H9 (cell line): ENCODE data around the gene ISYNA1. TPM values are rescaled to one million over a fixed set of nuclear protein-coding genes. Genes with fewer than 3 reads are reported as not detected.

Experiments
- DNase-seq: peaks from one replicate; pipeline ENCODE4 v3.0.0-alpha.2; 2017
- H2AFZ ChIP-seq: one replicate; pipeline ENCODE4 v1.6.1; 2013; ENCODE audit warnings: mild to moderate bottlenecking, low read length, control low read depth, moderate library complexity
- H2AK5ac ChIP-seq: 2 replicates; pipeline ENCODE4 v1.6.1; 2013; ENCODE audit warnings: low read length, control low read depth, mixed read lengths; ENCODE audit not compliant: insufficient read length
- H2BK120ac ChIP-seq: one replicate; pipeline ENCODE4 v1.6.1; 2013; ENCODE audit warnings: low read depth, mild to moderate bottlenecking, low read length, control low read depth, inconsistent platforms; ENCODE audit not compliant: poor library complexity, severe bottlenecking
- H2BK12ac ChIP-seq: 2 replicates; pipeline ENCODE4 v1.6.1; 2013; ENCODE audit warnings: low read length, control low read depth, mixed read lengths, low read depth; ENCODE audit not compliant: insufficient read length
- H2BK15ac ChIP-seq: 2 replicates; pipeline ENCODE4 v1.6.1; 2013; ENCODE audit warnings: low read depth, low read length, control low read depth
- H2BK20ac ChIP-seq: one replicate; pipeline ENCODE4 v1.6.1; 2013; ENCODE audit warnings: low read depth, mild to moderate bottlenecking, low read length, control low read depth, inconsistent platforms; ENCODE audit not compliant: poor library complexity, severe bottlenecking
- H2BK5ac ChIP-seq: 2 replicates; pipeline ENCODE4 v1.6.1; 2013; ENCODE audit warnings: low read length, control low read depth, mixed read lengths; ENCODE audit not compliant: insufficient read length
- H3K14ac ChIP-seq: 2 replicates; pipeline ENCODE4 v1.6.1; 2013; ENCODE audit warnings: low read length, control low read depth; ENCODE audit not compliant: insufficient read depth
- H3K18ac ChIP-seq: 2 replicates; pipeline ENCODE4 v1.6.1; 2013; ENCODE audit warnings: low read depth, mild to moderate bottlenecking, mixed read lengths, low read length, control low read depth; ENCODE audit not compliant: insufficient read length
- H3K23ac ChIP-seq: 2 replicates; pipeline ENCODE4 v1.6.1; 2013; ENCODE audit warnings: low read length, control low read depth, mixed read lengths, low read depth; ENCODE audit not compliant: insufficient read length
- H3K23me2 ChIP-seq: 2 replicates; pipeline ENCODE4 v1.6.1; 2013; ENCODE audit warnings: low read depth, mild to moderate bottlenecking, mixed read lengths, low read length, control low read depth; ENCODE audit not compliant: insufficient read length, poor library complexity, severe bottlenecking
- H3K27ac ChIP-seq: 2 replicates; pipeline ENCODE4 v1.5.1; 2013; ENCODE audit warnings: low read length, control low read depth, mixed read lengths, low read depth; ENCODE audit not compliant: insufficient read length
- H3K27me3 ChIP-seq: 2 replicates; pipeline ENCODE4 v1.6.1; 2013; ENCODE audit warnings: low read length, control low read depth, inconsistent platforms; ENCODE audit not compliant: insufficient read depth
- H3K4ac ChIP-seq: 2 replicates; pipeline ENCODE4 v1.6.1; 2013; ENCODE audit warnings: low read depth, mild to moderate bottlenecking, control low read depth, inconsistent platforms, low read length, moderate library complexity
- H3K4me1 ChIP-seq: 2 replicates; pipeline ENCODE4 v1.6.1; 2013; ENCODE audit warnings: low read length, control low read depth, inconsistent platforms; ENCODE audit not compliant: insufficient read depth
- H3K4me2 ChIP-seq: 2 replicates; pipeline ENCODE4 v1.6.1; 2013; ENCODE audit warnings: low read length, control low read depth, mixed read lengths; ENCODE audit not compliant: insufficient read length, insufficient read depth
- H3K56ac ChIP-seq: 2 replicates; pipeline ENCODE4 v1.6.1; 2013; ENCODE audit warnings: low read depth, mild to moderate bottlenecking, mixed read lengths, low read length, control low read depth; ENCODE audit not compliant: insufficient read length
- H3K79me1 ChIP-seq: 2 replicates; pipeline ENCODE4 v1.6.1; 2013; ENCODE audit warnings: low read depth, mild to moderate bottlenecking, moderate library complexity, low read length, control low read depth, inconsistent platforms; ENCODE audit not compliant: insufficient read depth, poor library complexity, severe bottlenecking
- H3K79me2 ChIP-seq: 2 replicates; pipeline ENCODE4 v1.6.1; 2013; ENCODE audit warnings: low read length, control low read depth, inconsistent platforms; ENCODE audit not compliant: insufficient read depth
- H3K9ac ChIP-seq: 2 replicates; pipeline ENCODE4 v1.6.1; 2013; ENCODE audit warnings: low read length, control low read depth, mixed read lengths; ENCODE audit not compliant: insufficient read length; ENCODE audit errors: extremely low read depth
- H3K9me3 ChIP-seq: one replicate; pipeline ENCODE4 v1.6.1; 2013; ENCODE audit warnings: low read depth, low read length, inconsistent platforms; ENCODE audit not compliant: control insufficient read depth
- H3T11ph ChIP-seq: one replicate; pipeline ENCODE4 v1.6.1; 2013; ENCODE audit warnings: mild to moderate bottlenecking, low read length, control low read depth, inconsistent platforms
- H4K20me1 ChIP-seq: one replicate; pipeline ENCODE4 v1.6.1; 2013; ENCODE audit not compliant: control insufficient read depth, insufficient read length, insufficient read depth
- H4K5ac ChIP-seq: 2 replicates; pipeline ENCODE4 v1.6.1; 2013; ENCODE audit warnings: low read depth, mild to moderate bottlenecking, mixed read lengths, low read length, control low read depth; ENCODE audit not compliant: insufficient read length
- H4K8ac ChIP-seq: replicated peaks from 2 replicates; pipeline ENCODE4 v1.6.1; 2013; ENCODE audit warnings: low read length, control low read depth, mixed read lengths, low read depth; ENCODE audit not compliant: insufficient read length
- H4K91ac ChIP-seq: 2 replicates; pipeline ENCODE4 v1.6.1; 2013; ENCODE audit warnings: low read depth, mild to moderate bottlenecking, moderate library complexity, mixed read lengths, low read length, control low read depth; ENCODE audit not compliant: insufficient read length
- H3K27ac Mint-ChIP-seq, 3 experiments: 2 replicates in 2 of 3; 3 replicates in 1 of 3; pipeline ENCODE4 v1.8.0; 2020 to 2021; ENCODE audit warnings: mixed read lengths in 3 of 3, mild to moderate bottlenecking in 1 of 3, moderate library complexity in 1 of 3
- H3K27me3 Mint-ChIP-seq: 2 replicates; pipeline ENCODE4 v1.8.0; 2021; ENCODE audit warnings: low read depth, mild to moderate bottlenecking, moderate library complexity, mixed read lengths
- H3K36me3 Mint-ChIP-seq, 3 experiments: 2 replicates in 2 of 3; 3 replicates in 1 of 3; pipeline ENCODE4 v1.8.0; 2020 to 2021; ENCODE audit warnings: low read depth in 3 of 3, mixed read lengths in 3 of 3; ENCODE audit not compliant: insufficient read depth in 1 of 3
- H3K4me1 Mint-ChIP-seq, 2 experiments: 2 replicates each; pipeline ENCODE4 v1.8.0; 2020; ENCODE audit warnings: mixed read lengths in 2 of 2
- H3K4me3 Mint-ChIP-seq, 2 experiments: 2 replicates in 1 of 2; 3 replicates in 1 of 2; pipeline ENCODE4 v1.8.0; 2020 to 2021; ENCODE audit warnings: mild to moderate bottlenecking in 2 of 2, mixed read lengths in 2 of 2, moderate library complexity in 1 of 2
- H3K9me3 Mint-ChIP-seq, 2 experiments: 2 replicates in 1 of 2; 3 replicates in 1 of 2; pipeline ENCODE4 v1.8.0; 2020; ENCODE audit warnings: mild to moderate bottlenecking in 2 of 2, mixed read lengths in 2 of 2, moderate library complexity in 1 of 2
- CTCF ChIP-seq: fragments of 200-600 bp; sonication (generic); conservative IDR thresholded peaks from 3 replicates; pipeline ENCODE4 v1.8.0; 2021; ENCODE audit warnings: antibody characterized with exemption, mild to moderate bottlenecking
- WGBS: extraction: QIAGEN DNeasy Blood & Tissue Kit; methylation state at CpG from one replicate; pipeline ENCODE4 v1.1.7; 2013; ENCODE audit warnings: missing lambda C conversion rate, low lambda C conversion rate, mixed read lengths; ENCODE audit not compliant: insufficient read length; ENCODE audit errors: extremely low coverage; 5-methylcytosine and 5-hydroxymethylcytosine counted together
- total RNA-seq: library from RNA; stranded (reverse); gene quantifications from 2 replicates; pipeline ENCODE4 v1.2.1, GENCODE V29; 2021

ISYNA1 gene
- total RNA-seq, 1 experiment from 2014 or later = 241 TPM

DNA sequence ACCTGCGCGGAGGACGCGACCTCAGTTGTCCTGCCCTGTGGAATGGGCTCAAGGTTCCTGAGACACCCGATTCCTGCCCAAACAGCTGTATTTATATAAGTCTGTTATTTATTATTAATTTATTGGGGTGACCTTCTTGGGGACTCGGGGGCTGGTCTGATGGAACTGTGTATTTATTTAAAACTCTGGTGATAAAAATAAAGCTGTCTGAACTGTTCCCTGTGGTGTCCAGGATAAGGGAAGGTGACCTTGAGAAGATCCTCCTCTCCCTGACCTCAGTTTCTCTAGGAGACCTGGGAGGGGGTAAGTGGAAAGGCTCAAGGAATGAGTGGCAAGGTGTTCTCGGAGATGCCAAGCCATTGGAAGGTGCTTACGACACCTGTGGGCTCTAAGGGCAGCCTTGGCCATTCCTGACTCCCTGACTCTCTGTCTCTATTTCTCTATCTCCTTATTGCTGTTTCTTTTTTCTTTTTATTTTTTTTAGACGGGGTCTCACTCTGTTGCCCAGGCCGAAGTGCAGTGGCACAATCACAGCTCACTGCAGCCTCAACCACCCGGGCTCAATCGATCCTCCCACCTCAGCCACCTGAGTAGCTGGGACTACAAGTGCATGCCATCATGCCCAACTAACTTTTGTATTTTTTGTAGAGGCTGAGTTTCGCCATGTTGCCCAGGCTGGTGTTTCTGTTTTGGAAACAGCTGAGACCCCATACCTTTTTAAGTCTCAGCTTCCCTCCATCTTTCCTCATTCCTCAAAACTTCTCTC, 48.8 kb downstream of the ISYNA1 start:
- H3K4me1 Mint-ChIP-seq = peaks cover 19 to 20% of the 10 kb centered on the region in 2 experiments
- Histone ChIP-seq H3K23ac (no peak overlapping the region), H3K4me1 (no peaks in the 10 kb centered on the region), H2BK120ac (no peak overlapping the region), H3K23me2 (no peaks in the 10 kb centered on the region), H2BK20ac (no peak overlapping the region), H2AFZ (no peak overlapping the region), H2AK5ac (no peak overlapping the region), H3K9ac (no peak overlapping the region), H3K79me2 (no peaks in the 10 kb centered on the region), H2BK15ac (no peak overlapping the region), H2BK5ac (no peak overlapping the region), H3T11ph (no peak overlapping the region), H3K18ac (no peak overlapping the region), H3K14ac (no peak overlapping the region), H3K27ac (no peak overlapping the region), H4K91ac (no peak overlapping the region), H4K8ac (no peak overlapping the region), H4K20me1 (no peaks in the 10 kb centered on the region), H3K4me2 (no peak overlapping the region), H3K56ac (no peak overlapping the region), H3K27me3 (no peaks in the 10 kb centered on the region), H3K4ac (no peak overlapping the region), H4K5ac (no peak overlapping the region), H3K79me1 (no peaks in the 10 kb centered on the region), H3K9me3 (no peaks in the 10 kb centered on the region), H2BK12ac (no peak overlapping the region)
- DNase-seq = no peak
- no peaks in the 10 kb centered on the region for H3K9me3 Mint-ChIP-seq
- peaks cover 41% of the 10 kb centered on the region for H3K27me3 Mint-ChIP-seq
- TF ChIP-seq CTCF = no peak
- H3K36me3 Mint-ChIP-seq = peaks cover 0 to 5% (median 5%) of the 10 kb centered on the region in 3 experiments; a peak in 1 of 7 replicates
- H3K27ac Mint-ChIP-seq = no peak overlapping the region
- no CpG with 5 or more reads among the region's 13 CpGs for WGBS
- H3K4me3 Mint-ChIP-seq = peak overlapping the region in 1 of 2 experiments; percentile 68; a peak in 3 of 5 replicates
